Spleen (tissue), 7 donors: ENCODE results near the gene TMEM121B.

ENCODE experiments used
- CTCF ChIP-seq, 11 experiments: fragments of 200-600 bp in 7 of 11; fragments of 450-650 bp in 4 of 11; sonication (generic) in 4 of 11; IDR thresholded peaks in 8 of 11; conservative IDR thresholded peaks in 3 of 11; 1 replicate in 7 of 11; 2 replicates in 4 of 11; pipeline versions ENCODE4 v1.4.0 to v1.8.0; 2016 to 2021; ENCODE audit warnings: antibody characterized with exemption in 11 of 11, inconsistent platforms in 4 of 11, mild to moderate bottlenecking in 1 of 11
- POLR2A ChIP-seq, 3 donors: fragments of 450-650 bp; IDR thresholded peaks; one replicate each; pipeline ENCODE4 v1.5.1; 2017; ENCODE audit warnings: antibody characterized with exemption in 3 of 3, mild to moderate bottlenecking in 1 of 3
- POLR2AphosphoS5 ChIP-seq, 3 donors: sonication (generic); formaldehyde crosslinking; IDR thresholded peaks; one replicate each; pipeline ENCODE4 v1.5.1; 2017; ENCODE audit warnings: antibody characterized with exemption in 3 of 3
- donor health status: DM: no; HTN: no; CAD: no; lungs with moderate emphysema.
- donor health status: DM: no; HTN: no; CAD: no.
- donor health status: DM: no; HTN: no; CAD: no.

DNA sequence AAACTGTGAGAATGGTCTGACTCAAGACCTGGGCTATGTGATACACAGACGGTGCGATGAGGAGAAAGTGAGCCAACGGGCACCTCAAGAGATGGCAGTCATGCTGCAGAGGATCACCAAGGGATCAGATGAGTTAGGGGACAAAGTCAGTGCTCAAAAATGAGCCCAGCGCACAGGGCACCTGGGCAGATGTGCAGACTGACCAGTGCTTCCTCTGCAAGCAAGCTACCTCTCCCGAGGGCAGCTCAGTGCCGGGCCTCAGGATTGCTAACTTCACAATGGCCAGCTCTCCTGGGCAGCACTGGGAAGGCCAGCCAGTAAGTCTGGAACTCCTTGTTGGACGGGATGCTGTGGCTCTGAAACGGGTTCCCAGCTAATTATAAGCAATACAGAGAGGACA lies 22.7 kb upstream of the TMEM121B start:
- TF ChIP-seq POLR2A (IDR thresholded peaks at IDR 0.05) (no peak), CTCF (IDR thresholded peaks at IDR 0.05 in 8 of 11, conservative IDR thresholded peaks at IDR 0.05 in 3 of 11) (no peak), POLR2AphosphoS5 (IDR thresholded peaks at IDR 0.05) (no peak)
